MM.1S (cell line): Measurements from ENCODE around the gene OTOS.

Experiments used
- DNase-seq: peaks from one replicate; pipeline ENCODE4 v3.0.0-alpha.2; 2015
- H2AFZ ChIP-seq: fragments of 300-600 bp; sonication (generic); 2 replicates; pipeline ENCODE4 v1.6.0; 2016; ENCODE audit warnings: antibody characterized with exemption, low read length
- H3F3A ChIP-seq: fragments of 300-600 bp; sonication (generic); 2 replicates; pipeline ENCODE4 v1.6.1; 2016; ENCODE audit warnings: mild to moderate bottlenecking, antibody characterized with exemption, low read length, moderate library complexity, mixed read lengths; ENCODE audit not compliant: insufficient read depth
- H3K27ac ChIP-seq: fragments of 300-600 bp; sonication (generic); 2 replicates; pipeline ENCODE4 v1.5.1; 2016; ENCODE audit warnings: mild to moderate bottlenecking, low read length
- H3K27me3 ChIP-seq: fragments of 300-600 bp; sonication (generic); replicated peaks from 2 replicates; pipeline ENCODE4 v1.6.0; 2016; ENCODE audit warnings: low read length; ENCODE audit not compliant: insufficient read depth
- H3K36me3 ChIP-seq: fragments of 300-600 bp; sonication (generic); replicated peaks from 2 replicates; pipeline ENCODE4 v1.6.1; 2016; ENCODE audit warnings: mild to moderate bottlenecking, low read length, mixed read lengths; ENCODE audit not compliant: insufficient read depth
- H3K4me1 ChIP-seq: fragments of 300-600 bp; sonication (generic); 2 replicates; pipeline ENCODE4 v1.6.1; 2016; ENCODE audit warnings: low read length, mixed read lengths
- H3K4me2 ChIP-seq: fragments of 300-600 bp; sonication (generic); 2 replicates; pipeline ENCODE4 v1.6.0; 2016; ENCODE audit warnings: low read depth, low read length
- H3K4me3 ChIP-seq: fragments of 300-600 bp; sonication (generic); 2 replicates; pipeline ENCODE4 v1.5.1; 2016; ENCODE audit warnings: low read length, mixed read lengths
- H3K79me2 ChIP-seq: fragments of 300-600 bp; sonication (generic); 2 replicates; pipeline ENCODE4 v1.6.1; 2016; ENCODE audit warnings: mixed run types, low read length, mixed read lengths
- H3K9ac ChIP-seq: fragments of 300-600 bp; sonication (generic); 2 replicates; pipeline ENCODE4 v1.6.1; 2016; ENCODE audit warnings: low read length, mixed read lengths
- H3K9me2 ChIP-seq: fragments of 300-600 bp; sonication (generic); replicated peaks from 2 replicates; pipeline ENCODE4 v1.6.1; 2016; ENCODE audit warnings: mild to moderate bottlenecking, low read length, mixed read lengths; ENCODE audit not compliant: insufficient read depth
- H3K9me3 ChIP-seq: fragments of 300-600 bp; sonication (generic); replicated peaks from 2 replicates; pipeline ENCODE4 v1.6.1; 2016; ENCODE audit warnings: mild to moderate bottlenecking, low read length, mixed read lengths; ENCODE audit not compliant: insufficient read depth
- H4K20me1 ChIP-seq: fragments of 300-600 bp; sonication (generic); 2 replicates; pipeline ENCODE4 v1.6.1; 2016; ENCODE audit warnings: mild to moderate bottlenecking, low read length, moderate library complexity, mixed read lengths; ENCODE audit not compliant: insufficient read depth
- EZH2 ChIP-seq: fragments of 300-600 bp; sonication (generic); optimal IDR thresholded peaks from 2 replicates; pipeline ENCODE3; 2017; ENCODE audit warnings: low read depth, mild to moderate bottlenecking, antibody characterized with exemption, low read length, mixed read lengths
- EZH2phosphoT487 ChIP-seq: fragments of 300-600 bp; sonication (generic); IDR thresholded peaks from 2 replicates; pipeline ENCODE4 v1.6.1; 2018; ENCODE audit warnings: antibody characterized with exemption, low read length
- TF ChIP-seq, protein P1 (sequence below): fragments of 300-600 bp; sonication (generic); IDR thresholded peaks from 2 replicates; pipeline ENCODE4 v1.5.1; 2016; ENCODE audit warnings: antibody characterized with exemption, low read length, mixed read lengths

The OTOS gene

DNA sequence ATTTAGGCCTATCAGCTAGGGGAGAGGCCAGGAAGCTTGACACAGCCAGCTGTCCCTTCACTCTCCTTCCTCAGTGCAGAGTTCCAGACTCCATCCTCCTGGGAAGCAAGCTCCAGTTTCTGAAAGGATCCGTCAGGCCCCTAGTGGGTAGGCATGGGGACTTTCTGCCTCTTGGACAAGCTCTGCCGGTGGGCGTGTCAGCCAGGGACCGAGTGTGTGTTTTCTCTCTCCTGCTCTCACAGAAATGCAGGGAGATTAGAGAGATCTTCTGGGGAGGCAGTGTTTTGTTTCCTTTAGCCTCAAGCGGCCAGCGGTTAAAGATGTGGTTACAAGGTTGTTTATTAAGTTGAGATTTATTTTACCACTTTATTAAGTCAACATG lies 29.9 kb upstream of the OTOS start:
- Histone ChIP-seq H3K4me3 (no peak overlapping the region), H3K9ac (no peak overlapping the region), H3K36me3 (no peaks in the 10 kb centered on the region), H4K20me1 (no peaks in the 10 kb centered on the region), H3K4me1 (no peaks in the 10 kb centered on the region), H3K9me2 (no peaks in the 10 kb centered on the region), H2AFZ (no peak overlapping the region), H3F3A (no peaks in the 10 kb centered on the region), H3K27ac (no peak overlapping the region), H3K4me2 (no peak overlapping the region), H3K79me2 (no peaks in the 10 kb centered on the region), H3K27me3 (peaks cover 25% of the 10 kb centered on the region), H3K9me3 (no peaks in the 10 kb centered on the region)
- no peak for TF ChIP-seq EZH2
- TF ChIP-seq, protein P1, sequence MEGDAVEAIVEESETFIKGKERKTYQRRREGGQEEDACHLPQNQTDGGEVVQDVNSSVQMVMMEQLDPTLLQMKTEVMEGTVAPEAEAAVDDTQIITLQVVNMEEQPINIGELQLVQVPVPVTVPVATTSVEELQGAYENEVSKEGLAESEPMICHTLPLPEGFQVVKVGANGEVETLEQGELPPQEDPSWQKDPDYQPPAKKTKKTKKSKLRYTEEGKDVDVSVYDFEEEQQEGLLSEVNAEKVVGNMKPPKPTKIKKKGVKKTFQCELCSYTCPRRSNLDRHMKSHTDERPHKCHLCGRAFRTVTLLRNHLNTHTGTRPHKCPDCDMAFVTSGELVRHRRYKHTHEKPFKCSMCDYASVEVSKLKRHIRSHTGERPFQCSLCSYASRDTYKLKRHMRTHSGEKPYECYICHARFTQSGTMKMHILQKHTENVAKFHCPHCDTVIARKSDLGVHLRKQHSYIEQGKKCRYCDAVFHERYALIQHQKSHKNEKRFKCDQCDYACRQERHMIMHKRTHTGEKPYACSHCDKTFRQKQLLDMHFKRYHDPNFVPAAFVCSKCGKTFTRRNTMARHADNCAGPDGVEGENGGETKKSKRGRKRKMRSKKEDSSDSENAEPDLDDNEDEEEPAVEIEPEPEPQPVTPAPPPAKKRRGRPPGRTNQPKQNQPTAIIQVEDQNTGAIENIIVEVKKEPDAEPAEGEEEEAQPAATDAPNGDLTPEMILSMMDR = no peak
- TF ChIP-seq EZH2phosphoT487 = no peak
- DNase-seq = no peak

DNA sequence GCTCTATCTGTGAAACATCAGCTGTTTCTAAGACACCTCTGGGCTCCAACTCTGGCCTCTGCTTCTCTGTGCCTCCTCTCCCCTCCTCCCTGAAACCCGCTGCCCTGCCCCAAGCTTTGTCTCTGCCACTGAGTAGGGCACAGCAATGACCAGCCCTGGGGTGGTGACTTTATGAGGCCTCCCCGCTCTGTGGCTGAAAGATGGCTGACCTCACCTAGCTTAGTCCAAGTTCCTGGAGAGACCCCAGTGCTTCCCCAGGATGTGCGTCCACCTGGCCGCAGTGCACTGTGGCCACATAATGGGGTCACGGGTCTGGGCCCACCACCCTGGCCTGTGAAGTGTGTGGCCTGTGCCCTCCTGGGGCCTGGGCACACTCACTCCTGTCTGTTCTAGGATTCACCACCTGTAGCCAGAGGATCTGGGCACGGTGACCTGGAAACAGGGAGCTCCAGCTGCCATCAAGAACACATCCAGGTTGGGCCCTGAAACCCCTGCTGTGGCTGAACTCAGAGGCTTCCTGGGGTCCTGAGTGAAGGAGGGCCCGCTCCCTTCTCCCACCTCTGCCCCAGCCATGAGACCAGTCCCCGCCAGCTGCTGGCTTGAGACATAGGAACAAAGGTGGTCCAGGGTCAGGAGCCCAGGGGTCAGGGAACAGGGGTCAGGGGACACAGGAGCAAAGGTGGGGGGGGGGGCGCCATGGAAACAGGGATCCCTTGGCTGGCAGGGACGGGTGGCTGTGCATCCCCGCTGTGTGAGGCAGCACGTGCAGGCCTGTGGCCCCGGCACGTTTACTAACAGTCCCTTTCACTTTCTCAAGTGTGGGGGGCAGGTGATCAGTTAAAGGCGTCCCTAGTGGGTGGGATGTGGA lies 29.3 kb upstream of the OTOS start:
- H2AFZ ChIP-seq = no peak overlapping the region
- H3F3A ChIP-seq = no peaks in the 10 kb centered on the region
- no peaks in the 10 kb centered on the region for H3K36me3 ChIP-seq
- H3K9me3 ChIP-seq = no peaks in the 10 kb centered on the region
- no peak overlapping the region for H3K27ac ChIP-seq
- no peak overlapping the region for H3K9ac ChIP-seq
- no peaks in the 10 kb centered on the region for H3K79me2 ChIP-seq
- H3K4me2 ChIP-seq = no peak overlapping the region
- no peak for DNase-seq
- H3K9me2 ChIP-seq = no peaks in the 10 kb centered on the region
- H4K20me1 ChIP-seq = no peaks in the 10 kb centered on the region
- peaks cover 25% of the 10 kb centered on the region for H3K27me3 ChIP-seq
- no peaks in the 10 kb centered on the region for H3K4me1 ChIP-seq
- TF ChIP-seq, protein P1 = no peak
- TF ChIP-seq EZH2phosphoT487 = no peak
- TF ChIP-seq EZH2 = no peak
- no peak overlapping the region for H3K4me3 ChIP-seq

DNA sequence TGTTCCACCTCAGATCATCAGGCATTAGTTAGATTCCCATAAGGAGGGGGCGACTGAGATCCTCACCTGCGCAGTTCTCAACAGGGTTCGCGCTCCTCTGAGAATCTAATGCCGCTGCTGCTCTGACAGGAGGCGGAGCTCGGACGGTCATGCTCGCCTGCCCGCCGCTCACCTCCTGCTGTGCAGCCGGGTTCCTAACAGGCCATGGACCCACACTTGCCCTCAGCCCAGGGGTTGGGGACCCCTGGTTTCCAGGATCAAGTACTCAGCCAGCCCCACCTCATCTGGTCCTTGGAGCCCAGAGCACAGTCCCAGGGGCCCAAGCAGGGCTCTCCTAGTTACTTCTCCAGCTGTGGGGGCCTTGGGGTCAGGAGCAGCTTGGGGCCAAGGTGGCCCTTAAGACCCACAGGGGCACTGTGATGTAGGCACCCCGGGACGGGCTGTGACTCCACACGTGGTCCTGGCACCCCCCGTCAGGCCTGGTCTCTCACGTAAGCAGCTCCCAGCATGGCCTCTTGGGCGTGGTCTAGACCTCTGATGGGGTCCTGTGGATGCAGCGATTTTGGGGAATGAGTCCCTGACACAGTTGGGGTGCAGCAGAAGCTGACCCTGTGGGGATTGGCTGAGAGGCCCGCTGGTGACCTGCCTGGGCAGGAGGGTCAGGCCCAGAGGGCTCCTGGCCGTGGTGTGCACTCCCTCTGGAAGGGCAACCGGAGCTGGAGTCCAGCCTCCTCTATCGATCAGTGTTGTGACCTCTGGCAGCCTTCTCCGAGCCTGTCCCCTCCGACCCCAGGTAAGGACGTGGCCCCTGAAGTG lies 28.3 kb upstream of the OTOS start:
- no peaks in the 10 kb centered on the region for H3K36me3 ChIP-seq
- no peak overlapping the region for H3K4me3 ChIP-seq
- H3K4me1 ChIP-seq = no peaks in the 10 kb centered on the region
- no peaks in the 10 kb centered on the region for H4K20me1 ChIP-seq
- H3K9me3 ChIP-seq = no peaks in the 10 kb centered on the region
- TF ChIP-seq, protein P1 = no peak
- TF ChIP-seq EZH2phosphoT487 (no peak), EZH2 (no peak)
- H3K27me3 ChIP-seq = peaks cover 24% of the 10 kb centered on the region
- no peak for DNase-seq
- no peak overlapping the region for H2AFZ ChIP-seq
- H3K9me2 ChIP-seq = no peaks in the 10 kb centered on the region
- H3K79me2 ChIP-seq = no peaks in the 10 kb centered on the region
- H3F3A ChIP-seq = no peaks in the 10 kb centered on the region
- no peak overlapping the region for H3K27ac ChIP-seq
- H3K9ac ChIP-seq = no peak overlapping the region
- H3K4me2 ChIP-seq = no peak overlapping the region
